B cell (primary cell): Measurements from ENCODE around the gene MC2R. TPM values are rescaled to one million over a fixed set of nuclear protein-coding genes. Genes with fewer than 3 reads are reported as not detected.

Experiments used
- ATAC-seq: fragments of 200-7000 bp; cut with Tn5 transposase; one replicate; pipeline ENCODE4 v1.10.0; 2021; ENCODE audit warnings: low read depth, mild to moderate bottlenecking, moderate number of reproducible peaks, moderate library complexity
- CTCF ChIA-PET: fragments of 350-600 bp; sonication (Branson Sonifier 250); formaldehyde crosslinking; loops from one replicate; lab custom pipeline; 2021; ENCODE audit warnings: antibody characterized with exemption, inconsistent platforms; lab: Charles Lee
- POLR2A ChIA-PET: fragments of 350-600 bp; sonication (Branson Sonifier 250); formaldehyde crosslinking; loops from one replicate; lab custom pipeline; 2021; ENCODE audit warnings: antibody characterized with exemption; lab: Charles Lee
- DNase-seq: peaks from one replicate; pipeline ENCODE4 v3.0.0; 2013
- H2AFZ ChIP-seq: 2 replicates; pipeline ENCODE4 v1.6.1; 2012; ENCODE audit warnings: mild to moderate bottlenecking, low read depth, low read length; ENCODE audit not compliant: insufficient read depth, poor library complexity, severe bottlenecking
- H3K27ac ChIP-seq, 2 donors: 1 replicate in 1 of 2; 2 replicates in 1 of 2; pipeline ENCODE4 v1.5.1; 2012 to 2013; ENCODE audit warnings: low read length in 2 of 2, mild to moderate bottlenecking in 2 of 2, moderate library complexity in 1 of 2
- H3K27me3 ChIP-seq, 4 experiments: fragments of 200-600 bp in 1 of 4; sonication (generic) in 1 of 4; replicated peaks in 1 of 4; 1 replicate in 2 of 4; 2 replicates in 2 of 4; pipeline versions ENCODE4 v1.6.1 to v1.7.0; 2013 to 2016; ENCODE audit warnings: low read length in 3 of 4, mild to moderate bottlenecking in 2 of 4, mixed read lengths in 1 of 4, moderate library complexity in 1 of 4; ENCODE audit not compliant: insufficient read depth in 4 of 4, control insufficient read depth in 3 of 4; ENCODE audit errors: control extremely low read depth in 1 of 4
- H3K36me3 ChIP-seq, 2 experiments: replicated peaks in 1 of 2; 1 replicate in 1 of 2; 2 replicates in 1 of 2; pipeline versions ENCODE4 v1.6.1 to v1.7.1; 2013; ENCODE audit warnings: low read length in 1 of 2; ENCODE audit not compliant: insufficient read depth in 2 of 2, control insufficient read depth in 1 of 2; ENCODE audit errors: control extremely low read depth in 1 of 2, extremely low read depth in 1 of 2
- H3K4me1 ChIP-seq, 2 donors: fragments of 200-600 bp in 1 of 2; sonication (generic) in 1 of 2; 1 replicate in 1 of 2; 2 replicates in 1 of 2; pipeline versions ENCODE4 v1.5.1 to v1.6.1; 2013 to 2017; ENCODE audit warnings: low read length in 2 of 2; ENCODE audit not compliant: control insufficient read depth in 2 of 2, insufficient read depth in 2 of 2
- H3K4me2 ChIP-seq: replicated peaks from 2 replicates; pipeline ENCODE3; 2012; ENCODE audit warnings: mild to moderate bottlenecking, low read depth, low read length; ENCODE audit not compliant: poor library complexity, severe bottlenecking
- H3K4me3 ChIP-seq, 5 experiments: fragments of 200-600 bp in 1 of 5; sonication (generic) in 1 of 5; 1 replicate in 3 of 5; 2 replicates in 2 of 5; pipeline versions ENCODE4 v1.5.1 to v1.7.0; 2011 to 2016; ENCODE audit warnings: low read length in 4 of 5, mild to moderate bottlenecking in 4 of 5, low read depth in 2 of 5, control low read depth in 1 of 5, moderate library complexity in 1 of 5; ENCODE audit not compliant: insufficient read depth in 1 of 5; ENCODE audit errors: control extremely low read depth in 1 of 5, extremely low read depth in 1 of 5
- H3K79me2 ChIP-seq: fragments of 200-600 bp; sonication (generic); one replicate; pipeline ENCODE4 v1.6.0; 2016; ENCODE audit warnings: low read length; ENCODE audit not compliant: control insufficient read depth, insufficient read depth
- H3K9ac ChIP-seq: fragments of 200-600 bp; sonication (generic); 2 replicates; pipeline ENCODE4 v1.6.1; 2017; ENCODE audit warnings: mild to moderate bottlenecking, low read length, moderate library complexity
- H3K9me3 ChIP-seq, 3 donors: one replicate each; pipeline versions ENCODE4 v1.6.1 to v1.7.1; 2013; ENCODE audit warnings: low read length in 2 of 3; ENCODE audit not compliant: control insufficient read depth in 2 of 3, insufficient read depth in 1 of 3; ENCODE audit errors: control extremely low read depth in 1 of 3
- H4K20me1 ChIP-seq: 2 replicates; pipeline ENCODE4 v1.6.0; 2012; ENCODE audit warnings: mild to moderate bottlenecking, low read length; ENCODE audit not compliant: insufficient read depth, control insufficient read depth, poor library complexity, severe bottlenecking
- H3K27ac Mint-ChIP-seq: one replicate; pipeline ENCODE4 v1.8.0; 2021; ENCODE audit warnings: mixed read lengths
- H3K27me3 Mint-ChIP-seq: one replicate; pipeline ENCODE4 v1.8.0; 2021; ENCODE audit warnings: mixed read lengths
- H3K4me1 Mint-ChIP-seq: one replicate; pipeline ENCODE4 v1.8.0; 2021; ENCODE audit warnings: mixed read lengths
- H3K4me3 Mint-ChIP-seq: one replicate; pipeline ENCODE4 v1.8.0; 2021; ENCODE audit warnings: mixed read lengths
- H3K9me3 Mint-ChIP-seq: one replicate; pipeline ENCODE4 v1.8.0; 2022; ENCODE audit warnings: mixed read lengths; ENCODE audit not compliant: insufficient read depth
- EZH2 ChIP-seq: IDR thresholded peaks from 2 replicates; pipeline ENCODE4 v1.6.1; 2012; ENCODE audit warnings: borderline replicate concordance, low read depth, mild to moderate bottlenecking, moderate library complexity, low read length; ENCODE audit not compliant: insufficient read depth, poor library complexity, severe bottlenecking
- WGBS: methylation state at CpG from one replicate; pipeline ENCODE4 v1.1.5; 2013; ENCODE audit warnings: missing lambda C conversion rate; ENCODE audit not compliant: insufficient coverage; 5-methylcytosine and 5-hydroxymethylcytosine counted together
- intact Hi-C: fragments of 100-400 bp; cut with micrococcal nuclease; formaldehyde crosslinking; loops from one replicate; pipeline ENCODE4 v1.10.0; 2022
- polyA plus RNA-seq: library from polyadenylated mRNA; depleted of rRNA; stranded (reverse); fragments of >200 nt; gene quantifications from 2 replicates; pipeline ENCODE4 v1.2.3, GENCODE V29; 2012
- total RNA-seq, 2 donors: library from RNA; stranded (reverse); fragments of 120-200 nt in 1 of 2; gene quantifications; 1 replicate in 1 of 2; 2 replicates in 1 of 2; pipeline versions ENCODE4 v1.2.3 to v1.2.4, GENCODE V29; 2013 to 2022
- TF ChIP-seq, protein P1 (sequence below): fragments of 200-600 bp; IDR thresholded peaks from one replicate; pipeline ENCODE4 v1.8.0; 2022; ENCODE audit warnings: antibody characterized with exemption, mild to moderate bottlenecking

The MC2R gene
- total and polyA plus RNA-seq, 2 donors (not counting 1 experiment from before 2014, with no cell fraction given) = not detected

DNA sequence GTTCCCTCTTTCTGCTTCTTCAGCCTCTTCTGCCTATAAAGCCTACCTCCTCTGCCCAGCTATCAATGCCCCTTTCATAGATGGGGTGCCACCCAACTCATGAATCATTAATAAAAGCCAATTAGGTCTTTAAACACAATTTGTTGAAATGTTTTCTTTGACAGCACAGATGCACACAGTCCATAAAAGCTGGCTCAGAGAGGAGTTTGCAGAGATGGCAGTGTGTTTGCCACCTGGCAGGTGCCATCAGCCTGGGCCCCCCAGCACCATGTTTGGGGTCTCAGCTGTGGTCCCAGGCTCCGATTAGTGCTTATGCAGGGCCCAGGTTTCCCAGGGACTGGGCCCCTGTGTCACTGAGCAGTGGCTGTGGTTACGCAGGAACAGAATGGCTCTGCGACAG lies 7.9 kb upstream of the MC2R start:
- Mint-ChIP-seq H3K27me3 (no peaks in the 10 kb centered on the region), H3K9me3 (peaks cover 2% of the 10 kb centered on the region), H3K4me1 (no peaks in the 10 kb centered on the region), H3K27ac (no peak overlapping the region), H3K4me3 (no peak overlapping the region)
- Histone ChIP-seq H3K79me2 (no peaks in the 10 kb centered on the region), H3K4me3 (no peak overlapping the region), H3K4me1 (no peaks in the 10 kb centered on the region), H3K4me2 (no peak overlapping the region), H3K9ac (no peak overlapping the region), H3K9me3 (no peaks in the 10 kb centered on the region), H2AFZ (no peak overlapping the region), H4K20me1 (no peaks in the 10 kb centered on the region), H3K27me3 (no peaks in the 10 kb centered on the region), H3K27ac (no peak overlapping the region), H3K36me3 (no peaks in the 10 kb centered on the region)
- intact Hi-C loops = no loop called here
- ChIA-PET CTCF (no interaction called here), POLR2A (no interaction called here)
- WGBS = 81% methylated on average over 3 of the region's 3 CpGs
- ATAC-seq (no peak), DNase-seq (no peak)
- no peak for TF ChIP-seq EZH2
- TF ChIP-seq, protein P1, sequence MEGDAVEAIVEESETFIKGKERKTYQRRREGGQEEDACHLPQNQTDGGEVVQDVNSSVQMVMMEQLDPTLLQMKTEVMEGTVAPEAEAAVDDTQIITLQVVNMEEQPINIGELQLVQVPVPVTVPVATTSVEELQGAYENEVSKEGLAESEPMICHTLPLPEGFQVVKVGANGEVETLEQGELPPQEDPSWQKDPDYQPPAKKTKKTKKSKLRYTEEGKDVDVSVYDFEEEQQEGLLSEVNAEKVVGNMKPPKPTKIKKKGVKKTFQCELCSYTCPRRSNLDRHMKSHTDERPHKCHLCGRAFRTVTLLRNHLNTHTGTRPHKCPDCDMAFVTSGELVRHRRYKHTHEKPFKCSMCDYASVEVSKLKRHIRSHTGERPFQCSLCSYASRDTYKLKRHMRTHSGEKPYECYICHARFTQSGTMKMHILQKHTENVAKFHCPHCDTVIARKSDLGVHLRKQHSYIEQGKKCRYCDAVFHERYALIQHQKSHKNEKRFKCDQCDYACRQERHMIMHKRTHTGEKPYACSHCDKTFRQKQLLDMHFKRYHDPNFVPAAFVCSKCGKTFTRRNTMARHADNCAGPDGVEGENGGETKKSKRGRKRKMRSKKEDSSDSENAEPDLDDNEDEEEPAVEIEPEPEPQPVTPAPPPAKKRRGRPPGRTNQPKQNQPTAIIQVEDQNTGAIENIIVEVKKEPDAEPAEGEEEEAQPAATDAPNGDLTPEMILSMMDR = no peak

DNA sequence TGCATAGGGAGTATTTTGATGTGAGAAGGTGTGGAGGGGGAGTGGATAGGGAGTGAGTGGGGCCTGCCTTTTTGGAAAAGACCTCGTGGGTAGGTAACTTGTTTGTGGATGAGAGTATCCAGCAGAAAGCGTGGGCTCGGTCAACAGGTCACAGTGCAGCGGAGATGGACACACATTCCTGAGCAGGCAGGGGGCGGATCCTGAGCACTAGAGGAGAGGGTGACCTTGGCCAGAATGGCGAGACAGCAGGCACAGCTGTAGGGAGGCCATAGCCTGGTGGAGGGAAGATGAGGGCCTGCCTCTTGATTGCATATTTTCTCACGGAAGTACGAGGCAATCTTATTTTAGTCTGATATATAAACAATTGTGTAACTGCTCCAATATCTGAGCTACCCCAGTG lies 3.6 kb upstream of the MC2R start:
- H3K27ac ChIP-seq = no peak overlapping the region
- H2AFZ ChIP-seq = no peak overlapping the region
- POLR2A ChIA-PET = no interaction called here
- H3K9ac ChIP-seq = no peak overlapping the region
- H3K36me3 ChIP-seq = no peaks in the 10 kb centered on the region
- H3K4me1 Mint-ChIP-seq = no peaks in the 10 kb centered on the region
- H3K4me3 Mint-ChIP-seq = no peak overlapping the region
- intact Hi-C loops = no loop called here
- DNase-seq (no peak), ATAC-seq (no peak)
- H3K27ac Mint-ChIP-seq = no peak overlapping the region
- peaks cover 2% of the 10 kb centered on the region for H3K9me3 Mint-ChIP-seq
- CTCF ChIA-PET = no interaction called here
- H3K79me2 ChIP-seq = no peaks in the 10 kb centered on the region
- WGBS = 91% methylated on average over 5 of the region's 8 CpGs
- H3K9me3 ChIP-seq = no peaks in the 10 kb centered on the region
- no peaks in the 10 kb centered on the region for H3K27me3 Mint-ChIP-seq
- H3K4me1 ChIP-seq = no peaks in the 10 kb centered on the region
- no peak overlapping the region for H3K4me2 ChIP-seq
- no peak for TF ChIP-seq EZH2
- TF ChIP-seq, protein P1 = no peak
- H4K20me1 ChIP-seq = no peaks in the 10 kb centered on the region
- no peaks in the 10 kb centered on the region for H3K27me3 ChIP-seq
- no peak overlapping the region for H3K4me3 ChIP-seq
